HepG2 (cell line): ENCODE measurements around the gene BAZ1A. TPM values are rescaled to one million over a fixed set of nuclear protein-coding genes. Genes with fewer than 3 reads are reported as not detected.

ENCODE experiments used
- ATAC-seq: fragments of 200-7000 bp; cut with Tn5 transposase; 3 replicates; pipeline ENCODE4 v1.9.1; 2020; ENCODE audit warnings: mild to moderate bottlenecking, moderate library complexity
- BruUV-seq: library from RNA; stranded (reverse); fragments of 400-500 nt; replicated peaks from 2 replicates; lab custom pipeline; 2021; lab: Mats Ljungman, UMichigan
- CTCF ChIA-PET: fragments of 300-600 bp; formaldehyde crosslinking; extraction: SDS; loops from one replicate; lab custom pipeline; 2021; ENCODE audit warnings: low total read pairs, inconsistent platforms, low intra/inter-chr PET ratio; lab: Yijun Ruan, JAX
- POLR2A ChIA-PET: fragments of 350-600 bp; sonication (Branson Sonifier 250); formaldehyde crosslinking; loops from one replicate; lab custom pipeline; 2020; ENCODE audit warnings: antibody characterized with exemption, inconsistent platforms; lab: Yijun Ruan, JAX
- DNase-seq: peaks from one replicate; pipeline ENCODE4 v3.0.0-alpha.2; 2015; ENCODE audit warnings: low spot score
- FAIRE-seq: peaks from 3 replicates; lab custom pipeline; 2011; peaks lifted over from hg19 to GRCh38; lab: Jason Lieb, UNC
- H2AFZ ChIP-seq: one replicate; pipeline ENCODE4 v1.6.1; 2011; ENCODE audit warnings: low read length, inconsistent platforms
- H3K27ac ChIP-seq: fragments of 300-600 bp; 3 replicates; pipeline ENCODE4 v1.8.0; 2011; ENCODE audit warnings: mixed run types, mild to moderate bottlenecking, mixed read lengths, low read length, inconsistent platforms; ENCODE audit not compliant: insufficient read depth; ENCODE audit errors: extremely low read length
- H3K27me3 ChIP-seq, 2 experiments: fragments of 200-600 bp in 1 of 2; 2 replicates in 1 of 2; 3 replicates in 1 of 2; pipeline versions ENCODE4 v1.6.0 to v1.8.0; 2011; ENCODE audit warnings: low read length in 2 of 2, mild to moderate bottlenecking in 2 of 2, moderate library complexity in 2 of 2, inconsistent platforms in 1 of 2; ENCODE audit not compliant: insufficient read depth in 2 of 2, control insufficient read depth in 1 of 2
- H3K36me3 ChIP-seq, 2 experiments: fragments of 200-600 bp in 1 of 2; replicated peaks in 1 of 2; 2 replicates in 1 of 2; 3 replicates in 1 of 2; pipeline versions ENCODE4 v1.5.1 to v1.8.0; 2011; ENCODE audit warnings: low read length in 2 of 2, inconsistent platforms in 1 of 2; ENCODE audit not compliant: insufficient read depth in 2 of 2, control insufficient read depth in 1 of 2
- H3K4me1 ChIP-seq: 2 replicates; pipeline ENCODE4 v1.5.1; 2012; ENCODE audit warnings: low read length, inconsistent platforms; ENCODE audit not compliant: insufficient read depth
- H3K4me2 ChIP-seq: 2 replicates; pipeline ENCODE4 v1.6.0; 2011; ENCODE audit warnings: low read depth, low read length, inconsistent platforms
- H3K4me3 ChIP-seq, 3 experiments: fragments of 200-600 bp in 1 of 3; sonication (generic), shearing (Covaris generic) in 1 of 3; replicated peaks in 1 of 3; 2 replicates each; pipeline ENCODE4 v1.5.1; 2011 to 2016; ENCODE audit warnings: low read length in 3 of 3, inconsistent platforms in 2 of 3, low read depth in 2 of 3, mild to moderate bottlenecking in 2 of 3, control low read depth in 1 of 3, mixed read lengths in 1 of 3; ENCODE audit not compliant: insufficient read depth in 1 of 3
- H3K79me2 ChIP-seq: one replicate; pipeline ENCODE4 v1.6.1; 2011; ENCODE audit warnings: low read length, inconsistent platforms; ENCODE audit not compliant: insufficient read depth
- H3K9ac ChIP-seq: 2 replicates; pipeline ENCODE4 v1.6.0; 2011; ENCODE audit warnings: mild to moderate bottlenecking, low read depth, low read length, inconsistent platforms; ENCODE audit not compliant: insufficient read depth
- H3K9me3 ChIP-seq: 2 replicates; pipeline ENCODE4 v1.5.1; 2012; ENCODE audit warnings: mild to moderate bottlenecking, low read length
- H4K20me1 ChIP-seq: 2 replicates; pipeline ENCODE4 v1.6.0; 2011; ENCODE audit warnings: inconsistent platforms, mild to moderate bottlenecking, low read length, moderate library complexity; ENCODE audit not compliant: insufficient read depth
- ATF4 ChIP-seq, 2 experiments: fragments of 450-650 bp in 1 of 2; sonication (generic) in 1 of 2; formaldehyde crosslinking; IDR thresholded peaks; 2 replicates each; pipeline versions ENCODE4 v1.5.0 to v1.8.0; 2020 to 2022; ENCODE audit warnings: mild to moderate bottlenecking in 1 of 2, missing genetic modification reagents in 1 of 2
- CEBPB ChIP-seq: IDR thresholded peaks from 2 replicates; pipeline ENCODE4 v1.6.1; 2011; ENCODE audit warnings: low read depth, low read length, improper control_type of control experiment, borderline replicate concordance
- CEBPG ChIP-seq: IDR thresholded peaks from 2 replicates; pipeline ENCODE4 v1.6.1; 2016
- GABPB1 ChIP-seq: IDR thresholded peaks from 2 replicates; pipeline ENCODE4 v1.6.1; 2016; ENCODE audit warnings: mild to moderate bottlenecking, missing genetic modification reagents, moderate library complexity, missing compliant biosample characterization
- RELA ChIP-seq: sonication (generic); formaldehyde crosslinking; IDR thresholded peaks from 2 replicates; pipeline ENCODE4 v1.4.0; 2020; ENCODE audit warnings: missing genetic modification reagents
- SP4 ChIP-seq: sonication (generic); formaldehyde crosslinking; IDR thresholded peaks from 2 replicates; pipeline ENCODE4 v1.8.1; 2023; ENCODE audit warnings: mild to moderate bottlenecking, missing genetic modification reagents
- ZC3H4 ChIP-seq: sonication (generic); formaldehyde crosslinking; IDR thresholded peaks from 2 replicates; pipeline ENCODE4 v1.4.0; 2020; ENCODE audit warnings: missing genetic modification reagents, borderline replicate concordance
- ZNF790 ChIP-seq: sonication (generic); formaldehyde crosslinking; IDR thresholded peaks from 2 replicates; pipeline ENCODE4 v1.8.0; 2022; ENCODE audit warnings: missing genetic modification reagents, mild to moderate bottlenecking, borderline replicate concordance
- WGBS: methylation state at CpG from one replicate; pipeline ENCODE4 v1.1.6; 2017; ENCODE audit warnings: low lambda C conversion rate; 5-methylcytosine and 5-hydroxymethylcytosine counted together
- in situ Hi-C: cut with HindIII; loops from 2 replicates; pipeline ENCODE4 v1.10.0; 2017; ENCODE audit warnings: low pct_unique_long_range_greater_than_20kb; ENCODE audit not compliant: extremely low pct_ligation_motif_present
- intact Hi-C: fragments of 100-400 bp; cut with micrococcal nuclease; formaldehyde crosslinking; loops from one replicate; pipeline ENCODE4 v1.10.0; 2022; ENCODE audit not compliant: unreplicated experiment
- polyA plus RNA-seq, 8 experiments: library from polyadenylated mRNA; depleted of rRNA in 3 of 8; stranded (reverse) in 7 of 8; unstranded in 1 of 8; fragments of >200 nt; fragmentation: Illumina TruSeq in 4 of 8; extraction: Trizol in 4 of 8; gene quantifications; 2 replicates each; pipeline versions ENCODE4 v1.2.1 to v1.2.3, GENCODE V29; 2011 to 2016; ENCODE audit warnings: low read depth in 4 of 8, missing spikeins in 1 of 8, mixed read lengths in 1 of 8; ENCODE audit not compliant: insufficient read depth in 1 of 8
- total RNA-seq, 5 experiments: library from RNA; depleted of rRNA; stranded (reverse); fragments of >200 nt; fragmentation: Illumina TruSeq; extraction: Trizol; gene quantifications; 2 replicates each; pipeline ENCODE4 v1.2.3, GENCODE V29; 2016; ENCODE audit warnings: low read depth in 1 of 5

The BAZ1A gene
- total and polyA plus RNA-seq, 2 of the 13 experiments (the other 11 are each of a cell fraction or from before 2014, with no cell fraction given): 20.9 to 56.8 TPM

- TF ChIP-seq GABPB1 (CRISPR knock-in tag) (no peak), RELA (no peak), ZNF790 (CRISPR knock-in tag) (no peak), SP4 (CRISPR knock-in tag) (no peak)
Observed at GRCh38 chr14:34912182-34912581, 37.0 kb upstream of the BAZ1A start (continued).

GRCh38 chr14:34911209-34912150 lies 36.3 kb upstream of the BAZ1A start:
- CTCF ChIA-PET: no interaction called here
- WGBS: 77% methylated on average over 6 of the region's 6 CpGs
- H3K4me3 ChIP-seq: no peak overlapping the region
- no peak overlapping the region for H3K27ac ChIP-seq
- in situ Hi-C loops: no loop called here
- H3K36me3 ChIP-seq: no peaks in the 10 kb centered on the region
- FAIRE-seq: no peak
- peak; percentile 18; the same call in 1 of the 3 replicates for ATAC-seq
- no peak overlapping the region for H2AFZ ChIP-seq
- H3K27me3 ChIP-seq: no peaks in the 10 kb centered on the region
- BruUV-seq: no TSS peak
- H3K9ac ChIP-seq: no peak overlapping the region
- no peak for DNase-seq
- POLR2A ChIA-PET: interaction anchor here (0.7 to 1.1 kb wide), 2 partner anchors 70 to 123 kb away, joined by 4 read pairs; no protein-coding TSS in a partner anchor
- no peaks in the 10 kb centered on the region for H3K9me3 ChIP-seq
- no peaks in the 10 kb centered on the region for H3K4me1 ChIP-seq
- H3K4me2 ChIP-seq: no peak overlapping the region
- H3K79me2 ChIP-seq: no peaks in the 10 kb centered on the region
- 0 out of 4 replicates have a peak, but pooled peaks of 1 of the 2 experiments have one; percentile 2 for TF ChIP-seq ATF4 (CRISPR knock-in tag; IDR thresholded peaks at IDR 0.05)
- TF ChIP-seq CEBPB: peak; percentile 78
- TF ChIP-seq ZC3H4 (CRISPR knock-in tag): no peak
- TF ChIP-seq CEBPG (CRISPR knock-in tag): 0 out of 2 replicates have a peak, but pooled peaks have one; percentile 9
- no peaks in the 10 kb centered on the region for H4K20me1 ChIP-seq
- intact Hi-C loops: loop anchor here (10.0 kb wide), 1 partner anchor 237 kb away; no protein-coding TSS in a partner anchor
